Brain microvascular endothelial cell (primary cell): ENCODE data around the gene DDRGK1.
A peak's percentile ranks its signal among the peaks of the same experiment; 100 is the strongest.

Experiments
- DNase-seq: peaks from one replicate; pipeline ENCODE4 v3.0.0-alpha.2; 2020
- H3K27ac ChIP-seq: fragments of 250-450 bp; sonication (Bioruptor Pico); 2 replicates; pipeline ENCODE4 v1.5.1; 2020; ENCODE audit warnings: mild to moderate bottlenecking, moderate library complexity
- H3K27me3 ChIP-seq: fragments of 250-450 bp; sonication (Bioruptor Pico); replicated peaks from 2 replicates; pipeline ENCODE4 v1.5.1; 2020; ENCODE audit warnings: mild to moderate bottlenecking
- H3K36me3 ChIP-seq: fragments of 250-450 bp; sonication (Bioruptor Pico); replicated peaks from 2 replicates; pipeline ENCODE4 v1.5.1; 2020; ENCODE audit warnings: mild to moderate bottlenecking
- H3K4me3 ChIP-seq: 2 replicates; pipeline ENCODE4 v1.5.1; 2011; ENCODE audit warnings: low read depth, mild to moderate bottlenecking, control low read depth, low read length, moderate library complexity
- in situ Hi-C: cut with HindIII; loops from 2 replicates; pipeline ENCODE4 v1.10.0; 2017; ENCODE audit warnings: low sequenced_read_pairs, low pct_ligation_motif_present
- TF ChIP-seq, protein P1 (sequence below): IDR thresholded peaks from 2 replicates; pipeline ENCODE4 v1.5.1; 2011; ENCODE audit warnings: low read depth, mild to moderate bottlenecking, moderate library complexity, low read length, control low read depth, inconsistent platforms; ENCODE audit errors: missing control alignments

The DDRGK1 gene

DNA sequence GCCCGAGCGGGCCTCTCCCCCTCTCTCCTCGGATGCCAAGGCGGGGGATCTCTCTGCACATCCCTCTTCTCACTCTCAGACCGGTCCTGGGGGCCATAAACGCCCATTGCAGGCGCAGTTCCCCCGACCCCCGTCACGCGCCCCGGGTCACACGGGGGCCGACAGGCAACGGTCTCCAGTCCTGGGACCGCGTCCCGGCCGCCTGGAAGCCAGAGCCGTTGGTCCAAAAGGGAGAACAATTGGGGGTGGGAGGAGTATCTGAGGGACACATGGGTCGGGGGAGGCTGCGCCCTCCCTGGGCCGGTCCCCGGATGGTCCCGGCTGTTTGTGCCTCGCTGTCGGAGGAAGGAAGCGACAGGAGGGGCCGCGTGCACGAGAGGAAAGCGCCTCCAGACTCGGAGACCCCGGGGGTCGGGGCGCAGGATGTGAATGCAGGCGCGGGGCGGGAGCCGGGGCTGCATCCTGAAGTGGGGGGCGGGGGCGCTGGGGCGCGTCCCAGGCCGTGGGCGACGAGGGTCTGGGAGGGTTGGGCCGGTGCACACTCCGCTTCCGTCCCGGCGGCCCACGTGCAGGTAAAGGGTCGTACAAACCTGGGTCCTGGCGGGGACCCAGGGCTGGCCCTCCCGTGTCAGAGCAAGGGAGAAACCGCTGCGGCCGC is 33.6 kb upstream of the DDRGK1 start:
- peak overlapping the region; percentile 52 for H3K4me3 ChIP-seq
- H3K36me3 ChIP-seq: no peaks in the 10 kb centered on the region
- TF ChIP-seq, protein P1, sequence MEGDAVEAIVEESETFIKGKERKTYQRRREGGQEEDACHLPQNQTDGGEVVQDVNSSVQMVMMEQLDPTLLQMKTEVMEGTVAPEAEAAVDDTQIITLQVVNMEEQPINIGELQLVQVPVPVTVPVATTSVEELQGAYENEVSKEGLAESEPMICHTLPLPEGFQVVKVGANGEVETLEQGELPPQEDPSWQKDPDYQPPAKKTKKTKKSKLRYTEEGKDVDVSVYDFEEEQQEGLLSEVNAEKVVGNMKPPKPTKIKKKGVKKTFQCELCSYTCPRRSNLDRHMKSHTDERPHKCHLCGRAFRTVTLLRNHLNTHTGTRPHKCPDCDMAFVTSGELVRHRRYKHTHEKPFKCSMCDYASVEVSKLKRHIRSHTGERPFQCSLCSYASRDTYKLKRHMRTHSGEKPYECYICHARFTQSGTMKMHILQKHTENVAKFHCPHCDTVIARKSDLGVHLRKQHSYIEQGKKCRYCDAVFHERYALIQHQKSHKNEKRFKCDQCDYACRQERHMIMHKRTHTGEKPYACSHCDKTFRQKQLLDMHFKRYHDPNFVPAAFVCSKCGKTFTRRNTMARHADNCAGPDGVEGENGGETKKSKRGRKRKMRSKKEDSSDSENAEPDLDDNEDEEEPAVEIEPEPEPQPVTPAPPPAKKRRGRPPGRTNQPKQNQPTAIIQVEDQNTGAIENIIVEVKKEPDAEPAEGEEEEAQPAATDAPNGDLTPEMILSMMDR: no peak
- DNase-seq: no peak
- no peak overlapping the region for H3K27ac ChIP-seq
- in situ Hi-C loops: no loop called here
- peaks cover 18% of the 10 kb centered on the region for H3K27me3 ChIP-seq

DNA sequence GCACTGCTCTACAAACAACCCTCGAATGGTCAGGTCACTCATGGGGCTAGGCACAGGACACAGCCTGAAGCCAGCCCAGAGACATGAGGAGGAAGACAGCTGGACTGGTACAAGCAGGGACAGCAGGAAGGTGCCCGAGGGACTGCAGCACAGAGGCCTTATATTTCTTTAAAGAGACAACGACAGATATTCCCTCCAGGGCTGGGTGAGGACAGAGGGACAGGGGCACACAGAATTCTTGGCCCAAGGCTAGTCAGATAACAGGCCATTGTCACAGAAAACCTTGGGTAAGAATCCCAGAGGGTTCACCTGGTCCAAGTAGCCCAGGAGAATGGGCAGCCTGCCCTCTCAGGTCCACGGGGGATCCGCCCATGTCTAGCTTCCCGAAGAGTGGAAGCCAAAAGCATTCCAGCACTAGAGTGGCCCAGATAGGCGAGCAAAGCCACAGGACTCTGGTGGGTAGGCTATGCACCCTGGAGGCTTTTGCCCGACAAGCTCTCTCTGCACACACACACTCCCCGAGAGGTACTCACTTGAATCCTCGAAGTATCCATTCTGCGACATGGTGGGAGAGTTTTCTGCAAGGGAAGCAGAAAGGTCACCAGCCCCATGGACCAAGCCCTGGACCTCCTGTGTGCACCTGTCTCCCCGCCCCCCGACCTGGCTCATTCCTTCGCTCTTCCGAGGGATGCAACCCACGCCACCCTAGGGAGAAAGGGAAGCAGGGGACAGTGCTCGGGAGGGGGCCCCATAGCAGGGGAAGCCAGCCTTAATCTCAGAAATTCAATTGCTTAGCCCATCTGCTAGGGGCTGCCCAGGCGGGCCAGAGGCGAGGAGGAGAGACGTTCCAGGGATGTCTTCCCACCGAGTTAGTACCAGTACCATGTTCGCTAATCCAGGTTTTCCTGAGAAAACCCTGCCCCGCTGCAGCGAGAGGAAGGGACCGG is 32.8 kb upstream of the DDRGK1 start:
- no peak overlapping the region for H3K27ac ChIP-seq
- TF ChIP-seq, protein P1: no peak
- H3K4me3 ChIP-seq: no peak overlapping the region
- no peaks in the 10 kb centered on the region for H3K36me3 ChIP-seq
- in situ Hi-C loops: no loop called here
- H3K27me3 ChIP-seq: peaks cover 18% of the 10 kb centered on the region
- no peak for DNase-seq

DNA sequence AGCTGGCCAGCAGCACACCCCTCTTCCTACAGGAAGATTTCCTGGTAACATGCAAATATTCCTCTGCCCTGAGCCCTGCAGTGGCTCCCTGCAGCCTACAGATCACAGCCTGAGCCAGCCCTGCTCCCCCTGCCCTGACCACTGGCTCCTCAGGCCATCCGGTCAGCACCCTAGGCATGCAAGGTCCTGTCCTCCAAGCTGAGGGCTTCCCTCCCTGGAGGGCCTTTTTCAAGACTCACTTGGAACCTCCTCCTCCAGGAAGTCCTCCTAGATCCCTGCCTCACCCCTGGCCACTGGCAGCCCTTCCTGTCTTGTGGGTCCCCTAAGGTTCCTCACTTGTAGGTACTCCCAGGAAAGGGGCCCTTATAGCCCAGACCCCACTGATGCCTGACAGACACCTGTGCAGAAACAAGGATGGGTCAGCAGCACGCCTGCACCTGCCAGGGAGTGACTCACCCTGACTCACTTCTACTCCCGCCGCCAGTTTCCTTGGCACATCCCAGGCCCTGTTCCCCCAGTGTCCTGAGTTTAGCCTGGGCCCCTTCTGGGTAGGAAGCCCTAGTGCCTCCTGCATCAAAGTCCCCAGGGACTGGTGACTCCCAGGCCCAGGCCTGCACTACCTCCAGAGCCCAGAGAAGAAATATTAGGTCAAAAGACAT is 31.3 kb upstream of the DDRGK1 start:
- H3K27me3 ChIP-seq: peaks cover 18% of the 10 kb centered on the region
- DNase-seq: no peak

DNA sequence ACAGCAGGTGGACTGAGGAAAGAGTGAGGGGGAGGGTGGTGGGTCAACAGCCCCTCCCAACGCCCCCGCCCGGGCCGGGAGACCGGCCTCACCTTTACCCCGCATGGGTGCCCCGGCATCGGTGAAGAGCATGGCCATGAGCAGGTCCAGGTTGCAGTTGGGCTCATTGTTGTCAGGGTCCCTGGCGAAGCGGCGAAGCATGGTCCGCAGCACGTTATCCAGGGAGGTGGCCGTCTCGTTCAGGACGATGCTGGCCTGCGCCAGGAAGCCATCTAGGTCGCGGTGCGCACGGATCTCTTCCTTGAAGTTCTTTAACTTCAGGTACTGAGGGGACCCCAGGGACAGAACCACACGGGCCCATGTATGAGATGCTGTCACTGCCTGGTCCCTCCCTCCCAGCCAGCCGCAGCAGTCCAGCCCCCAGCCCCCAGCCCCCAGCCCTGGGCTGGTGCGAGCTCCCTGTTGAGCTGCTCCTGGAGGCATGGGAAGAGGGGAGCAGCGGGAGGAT is 29.6 kb upstream of the DDRGK1 start:
- TF ChIP-seq, protein P1: no peak
- in situ Hi-C loops: no loop called here
- Histone ChIP-seq H3K27ac (no peak overlapping the region), H3K4me3 (no peak overlapping the region), H3K27me3 (peaks cover 16% of the 10 kb centered on the region), H3K36me3 (no peaks in the 10 kb centered on the region)
- no peak for DNase-seq

More for the DNA sequence above, 31.3 kb upstream of the DDRGK1 start:
- TF ChIP-seq, protein P1: no peak
- Histone ChIP-seq H3K36me3 (no peaks in the 10 kb centered on the region), H3K27ac (no peak overlapping the region), H3K4me3 (no peak overlapping the region)
- in situ Hi-C loops: no loop called here

DNA sequence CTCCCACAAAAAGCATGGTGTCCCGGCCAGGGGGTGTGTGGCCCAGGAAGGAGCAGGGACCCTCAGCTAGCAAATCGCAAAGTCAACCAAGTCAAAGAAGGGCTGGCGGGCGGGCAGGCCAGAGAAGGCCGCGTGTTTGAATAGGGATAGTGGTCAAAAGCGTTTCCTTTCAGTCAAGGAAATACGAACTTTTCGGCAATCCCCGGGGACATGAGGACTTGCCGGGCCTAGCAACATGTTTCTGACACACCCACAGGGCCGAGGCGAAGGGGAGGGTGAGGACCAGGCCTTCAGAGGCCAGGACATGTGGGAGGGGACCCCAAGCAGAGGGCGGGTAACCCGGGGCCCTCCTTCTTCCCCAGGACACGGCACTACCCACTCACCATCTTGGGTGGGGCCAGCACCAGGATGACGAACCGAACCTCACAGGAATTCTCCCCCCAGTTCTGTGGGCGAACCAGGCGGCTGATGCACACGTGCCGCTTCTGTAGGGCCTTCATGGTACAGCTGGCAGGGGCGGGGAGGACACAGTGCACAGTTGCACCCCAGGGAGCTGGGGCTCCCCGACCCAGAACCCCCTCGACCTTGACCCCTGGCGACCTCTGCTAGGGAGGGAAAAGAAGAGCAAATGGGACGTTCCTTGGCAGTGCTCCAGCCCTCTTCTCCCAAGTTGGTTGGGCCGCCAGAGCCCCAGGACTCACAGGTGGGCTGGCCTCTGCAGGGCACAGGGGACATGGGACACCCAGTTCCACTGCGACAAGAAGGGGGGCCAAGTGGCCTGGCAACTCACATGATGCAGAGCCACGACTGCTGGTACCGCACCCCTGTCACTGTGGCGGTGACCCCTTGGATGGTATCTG is 28.9 kb upstream of the DDRGK1 start:
- H3K27ac ChIP-seq: no peak overlapping the region
- no peak for DNase-seq

More for the DNA sequence above, 28.9 kb upstream of the DDRGK1 start:
- in situ Hi-C loops: no loop called here
- Histone ChIP-seq H3K36me3 (no peaks in the 10 kb centered on the region), H3K27me3 (peaks cover 11% of the 10 kb centered on the region), H3K4me3 (no peak overlapping the region)
- TF ChIP-seq, protein P1: no peak
